IPS DF 4.7 (cell line): ENCODE data around the gene IL36RN.

Experiments used
- DNase-seq: peaks from one replicate; pipeline ENCODE4 v3.0.0-alpha.2; 2013; ENCODE audit warnings: low spot score; ENCODE audit errors: extremely low read depth

The IL36RN gene

GRCh38 chr2:113050921-113051895 is 7.8 kb upstream of the IL36RN start:
- DNase-seq: no peak

GRCh38 chr2:113052396-113052917 is 6.5 kb upstream of the IL36RN start, which contains the start of gene IL36B:
IL36B (minus strand) TSS chr2:113052867.
- DNase-seq: no peak

GRCh38 chr2:113053666-113054065 is 5.3 kb upstream of the IL36RN start:
- no peak for DNase-seq

- DNase-seq: no peak
Measured at GRCh38 chr2:113054066-113054465, 4.9 kb upstream of the IL36RN start.

- DNase-seq: no peak
Measured at GRCh38 chr2:113056521-113056920, 2.5 kb upstream of the IL36RN start.

- no peak for DNase-seq
Measured at GRCh38 chr2:113057117-113057516, 1.9 kb upstream of the IL36RN start.

GRCh38 chr2:113058411-113058994 is 495 bp upstream of the IL36RN start:
- DNase-seq: no peak

- no peak for DNase-seq
Measured at GRCh38 chr2:113060396-113060795, 1.4 kb downstream of the IL36RN start.

GRCh38 chr2:113060796-113061195 is 1.8 kb downstream of the IL36RN start:
- no peak for DNase-seq

- DNase-seq: no peak
Measured at GRCh38 chr2:113061241-113061640, 2.2 kb downstream of the IL36RN start.

GRCh38 chr2:113061896-113062770 is 3.1 kb downstream of the IL36RN start:
- DNase-seq: no peak

GRCh38 chr2:113064281-113064680 is 5.3 kb downstream of the IL36RN start:
- no peak for DNase-seq

GRCh38 chr2:113064898-113065297 is 5.9 kb downstream of the IL36RN start:
- DNase-seq: no peak

- no peak for DNase-seq
Measured at GRCh38 chr2:113067681-113068080, 8.7 kb downstream of the IL36RN start, which contains the start of gene IL1F10. IL1F10 (plus strand) TSS chr2:113067970; CDS start chr2:113072739, 4,769 bp downstream.

GRCh38 chr2:113068249-113068648 is 9.3 kb downstream of the IL36RN start:
- DNase-seq: no peak

- no peak for DNase-seq
Measured at GRCh38 chr2:113068706-113069485, 9.9 kb downstream of the IL36RN start.

GRCh38 chr2:113069676-113070605 is 10.9 kb downstream of the IL36RN start:
- DNase-seq: no peak

GRCh38 chr2:113070606-113070975 is 11.6 kb downstream of the IL36RN start:
- no peak for DNase-seq

- no peak for DNase-seq
Measured at GRCh38 chr2:113072584-113072983, 13.6 kb downstream of the IL36RN start.
